ENCODE results near the gene ANKRD37. TPM values are rescaled to one million over a fixed set of nuclear protein-coding genes. Genes with fewer than 3 reads are reported as not detected.

The ANKRD37 gene
- total and polyA plus RNA-seq, 8 donors = 1.2 to 21.7 (median 13.4) TPM

DNA sequence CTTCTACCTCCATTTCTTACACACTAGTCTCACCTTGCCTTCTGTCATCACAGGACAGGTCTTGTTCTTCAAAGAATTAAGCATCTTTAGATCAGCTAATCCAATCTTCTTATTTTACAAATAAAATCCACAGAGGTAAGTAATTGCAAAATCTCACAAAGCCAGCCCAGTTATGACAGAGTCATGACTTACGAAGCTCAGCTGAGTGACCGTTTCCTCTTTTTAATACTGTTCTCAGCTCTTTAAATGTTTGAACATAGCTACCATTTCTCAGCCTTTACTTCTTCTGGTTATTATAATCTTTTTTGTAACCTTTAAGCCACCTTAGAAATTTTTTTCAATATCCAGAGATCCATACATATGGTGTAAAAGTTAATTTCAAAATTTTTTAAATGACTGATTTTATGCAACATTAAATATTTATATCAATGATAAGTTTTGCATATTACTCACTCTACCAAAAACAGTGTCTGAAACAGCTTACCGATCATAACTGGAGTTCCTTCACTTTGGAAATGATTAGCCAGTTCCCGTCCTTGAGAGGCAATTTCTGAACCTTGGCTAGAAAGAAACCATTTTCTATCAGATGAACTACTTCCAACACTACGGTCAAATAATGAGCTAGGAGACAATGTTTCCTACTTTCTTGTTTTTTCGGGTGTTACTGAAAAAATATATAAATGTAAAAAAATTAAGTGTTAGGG, 8.8 kb downstream of the ANKRD37 start:
- intact Hi-C loops (cut with DNase I; ENCODE audit: low total_unique reads) = no loop called here
- H3K36me3 ChIP-seq = peaks cover 9 to 92% (median 88%) of the 10 kb centered on the region in 4 donors
- DNase-seq = no peak
- H3K4me3 ChIP-seq = no peak overlapping the region
- 83 to 88% (median 86%) methylated on average over 6 of the region's 6 CpGs for WGBS, 5 donors
- H3K4me1 ChIP-seq = peaks cover 0 to 11% (median 5%) of the 10 kb centered on the region in 4 donors
- H3K27me3 ChIP-seq = no peaks in the 10 kb centered on the region
- no peak overlapping the region for H3K27ac ChIP-seq
- TF ChIP-seq POLR2AphosphoS5 (IDR thresholded peaks at IDR 0.05) (no peak), POLR2A (IDR thresholded peaks at IDR 0.05) (no peak), CTCF (IDR thresholded peaks at IDR 0.05) (no peak), EP300 (IDR thresholded peaks at IDR 0.05) (no peak)
- no peaks in the 10 kb centered on the region for H3K9me3 ChIP-seq

GRCh38 chr4:185408432-185408831, 11.8 kb downstream of the ANKRD37 start:
- Histone ChIP-seq H3K4me3 (no peak overlapping the region), H3K27me3 (no peaks in the 10 kb centered on the region), H3K4me1 (no peaks in the 10 kb centered on the region), H3K9me3 (no peaks in the 10 kb centered on the region), H3K36me3 (peaks cover 17 to 83% (median 80%) of the 10 kb centered on the region in 4 donors), H3K27ac (no peak overlapping the region)
- TF ChIP-seq EP300 (IDR thresholded peaks at IDR 0.05) (no peak), POLR2AphosphoS5 (IDR thresholded peaks at IDR 0.05) (no peak), POLR2A (IDR thresholded peaks at IDR 0.05) (no peak), CTCF (IDR thresholded peaks at IDR 0.05) (no peak)
- no peak for DNase-seq
- intact Hi-C loops (cut with DNase I; ENCODE audit: low total_unique reads) = no loop called here
- 91 to 95% (median 93%) methylated on average over 2 of the region's 2 CpGs for WGBS, 5 donors

- H3K27ac ChIP-seq = no peak overlapping the region
- no peak overlapping the region for H3K4me3 ChIP-seq
- no peak for DNase-seq
- no peaks in the 10 kb centered on the region for H3K4me1 ChIP-seq
- 79 to 89% (median 84%) methylated on average over 5 of the region's 5 CpGs for WGBS, 5 donors
- no peaks in the 10 kb centered on the region for H3K9me3 ChIP-seq
- TF ChIP-seq CTCF (IDR thresholded peaks at IDR 0.05) (no peak), POLR2A (IDR thresholded peaks at IDR 0.05) (no peak), POLR2AphosphoS5 (IDR thresholded peaks at IDR 0.05) (no peak), EP300 (IDR thresholded peaks at IDR 0.05) (no peak)
- peaks cover 9 to 80% (median 71%) of the 10 kb centered on the region in 4 donors for H3K36me3 ChIP-seq
- H3K27me3 ChIP-seq = no peaks in the 10 kb centered on the region
- intact Hi-C loops (cut with DNase I; ENCODE audit: low total_unique reads) = no loop called here
These were observed 15.2 kb downstream of the ANKRD37 start for GRCh38 chr4:185411849-185412248.

DNA sequence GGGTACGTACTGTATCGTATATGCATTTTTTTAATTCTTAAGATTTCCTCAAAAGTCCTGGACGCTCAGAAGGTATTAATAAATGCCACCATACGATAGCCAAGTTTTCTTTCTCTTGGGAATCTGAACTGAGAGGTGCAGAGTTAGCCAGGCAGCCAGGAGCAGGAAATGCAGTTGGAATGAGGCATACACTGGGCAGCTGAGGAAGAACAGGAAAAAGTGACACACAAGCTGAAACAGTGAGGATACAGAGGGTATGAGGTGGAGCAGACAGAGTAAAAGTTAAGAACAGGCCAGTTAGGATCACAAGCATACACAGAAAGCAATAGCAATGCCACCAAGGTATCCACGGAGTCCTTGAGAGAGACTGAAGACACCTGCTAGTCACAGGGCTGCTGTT, 15.8 kb downstream of the ANKRD37 start:
- intact Hi-C loops (cut with DNase I; ENCODE audit: low total_unique reads) = no loop called here
- Histone ChIP-seq H3K4me3 (no peak overlapping the region), H3K27ac (no peak overlapping the region), H3K9me3 (no peaks in the 10 kb centered on the region), H3K27me3 (no peaks in the 10 kb centered on the region), H3K36me3 (peaks cover 9 to 80% (median 75%) of the 10 kb centered on the region in 4 donors), H3K4me1 (no peaks in the 10 kb centered on the region)
- no peak for TF ChIP-seq CTCF (IDR thresholded peaks at IDR 0.05)
- no peak for TF ChIP-seq POLR2A (IDR thresholded peaks at IDR 0.05)
- no peak for TF ChIP-seq EP300 (IDR thresholded peaks at IDR 0.05)
- TF ChIP-seq POLR2AphosphoS5 (IDR thresholded peaks at IDR 0.05) = no peak
- 87 to 92% (median 89%) methylated on average over 5 of the region's 5 CpGs for whole genome bisulfite sequencing, 5 donors
- DNase-seq = no peak

All from stomach (tissue), 9 donors.